GM23338 (cell line): ENCODE measurements around the gene CTBP2. TPM values are rescaled to one million over a fixed set of nuclear protein-coding genes. Genes with fewer than 3 reads are reported as not detected.

Source experiments
- ATAC-seq: fragments of 200-7000 bp; cut with Tn5 transposase; 3 replicates; pipeline ENCODE4 v1.9.1; 2020
- DNase-seq: peaks from one replicate; pipeline ENCODE4 v3.0.0-alpha.2; 2015; ENCODE audit warnings: low spot score
- H2AFZ ChIP-seq: fragments of 200-600 bp; sonication (generic); 2 replicates; pipeline ENCODE4 v1.8.0; 2016; ENCODE audit warnings: antibody characterized with exemption, mild to moderate bottlenecking, moderate library complexity
- H3F3A ChIP-seq: fragments of 200-600 bp; sonication (generic); replicated peaks from 2 replicates; pipeline ENCODE4 v1.8.0; 2017; ENCODE audit warnings: antibody characterized with exemption, mixed run types, low read depth
- H3K27ac ChIP-seq: fragments of 200-600 bp; sonication (generic); 2 replicates; pipeline ENCODE4 v1.6.1; 2016; ENCODE audit warnings: low read depth
- H3K27me3 ChIP-seq: fragments of 200-600 bp; sonication (generic); 2 replicates; pipeline ENCODE4 v1.8.0; 2016; ENCODE audit warnings: mild to moderate bottlenecking, mixed run types, moderate library complexity; ENCODE audit not compliant: insufficient read depth
- H3K36me3 ChIP-seq: fragments of 200-600 bp; sonication (generic); 2 replicates; pipeline ENCODE4 v1.8.0; 2016; ENCODE audit warnings: mild to moderate bottlenecking; ENCODE audit not compliant: insufficient read depth
- H3K4me1 ChIP-seq: fragments of 200-600 bp; sonication (generic); 2 replicates; pipeline ENCODE4 v1.8.0; 2016; ENCODE audit warnings: mild to moderate bottlenecking, moderate library complexity; ENCODE audit not compliant: insufficient read depth
- H3K4me2 ChIP-seq: fragments of 200-600 bp; sonication (generic); 2 replicates; pipeline ENCODE4 v1.7.1; 2017; ENCODE audit warnings: mixed run types
- H3K4me3 ChIP-seq: fragments of 200-600 bp; sonication (generic); 2 replicates; pipeline ENCODE4 v1.6.1; 2016; ENCODE audit warnings: mixed run types
- H3K79me2 ChIP-seq: fragments of 200-600 bp; sonication (generic); replicated peaks from 2 replicates; pipeline ENCODE4 v1.8.0; 2017; ENCODE audit warnings: mild to moderate bottlenecking; ENCODE audit not compliant: insufficient read depth
- H3K9me2 ChIP-seq: fragments of 200-600 bp; sonication (generic); 2 replicates; pipeline ENCODE4 v1.8.0; 2017; ENCODE audit not compliant: insufficient read depth
- H4K20me1 ChIP-seq: fragments of 200-600 bp; sonication (generic); replicated peaks from 2 replicates; pipeline ENCODE4 v1.8.0; 2017; ENCODE audit warnings: mild to moderate bottlenecking; ENCODE audit not compliant: insufficient read depth
- H3K27ac Mint-ChIP-seq: 2 replicates; pipeline ENCODE4 v1.8.0; 2020; ENCODE audit warnings: inconsistent platforms, mild to moderate bottlenecking, moderate library complexity, mixed read lengths
- H3K27me3 Mint-ChIP-seq: 3 replicates; pipeline ENCODE4 v1.8.0; 2022; ENCODE audit warnings: low read depth, mild to moderate bottlenecking, moderate library complexity, mixed read lengths, inconsistent platforms; ENCODE audit not compliant: insufficient read depth, poor library complexity
- H3K36me3 Mint-ChIP-seq: 3 replicates; pipeline ENCODE4 v1.8.0; 2021; ENCODE audit warnings: low read depth, mild to moderate bottlenecking, inconsistent platforms, moderate library complexity, mixed read lengths
- H3K4me1 Mint-ChIP-seq: 3 replicates; pipeline ENCODE4 v1.8.0; 2020; ENCODE audit warnings: mild to moderate bottlenecking, inconsistent platforms, mixed read lengths
- H3K4me3 Mint-ChIP-seq: 3 replicates; pipeline ENCODE4 v1.8.0; 2021; ENCODE audit warnings: moderate library complexity, mild to moderate bottlenecking, inconsistent platforms, mixed read lengths
- H3K9me3 Mint-ChIP-seq: 3 replicates; pipeline ENCODE4 v1.8.0; 2020; ENCODE audit warnings: moderate library complexity, mild to moderate bottlenecking, inconsistent platforms, mixed read lengths
- CREB1 ChIP-seq: fragments of 250-450 bp; sonication (Bioruptor Pico); IDR thresholded peaks from 2 replicates; pipeline ENCODE4 v1.5.0; 2020; ENCODE audit warnings: low read depth, mild to moderate bottlenecking, moderate library complexity
- ETS1 ChIP-seq: IDR thresholded peaks from 2 replicates; pipeline ENCODE4 v1.6.1; 2016; ENCODE audit warnings: antibody characterized with exemption
- EZH2 ChIP-seq: fragments of 200-600 bp; sonication (generic); IDR thresholded peaks from one replicate; pipeline ENCODE4 v1.8.0; 2017; ENCODE audit warnings: antibody characterized with exemption, mild to moderate bottlenecking, low read depth; ENCODE audit not compliant: unreplicated experiment
- EZH2phosphoT487 ChIP-seq: fragments of 200-600 bp; sonication (generic); IDR thresholded peaks from one replicate; pipeline ENCODE4 v1.8.1; 2018; ENCODE audit warnings: antibody characterized with exemption; ENCODE audit not compliant: unreplicated experiment
- JUNB ChIP-seq: IDR thresholded peaks from one replicate; pipeline ENCODE4 v1.6.1; 2016; ENCODE audit warnings: antibody characterized with exemption; ENCODE audit not compliant: unreplicated experiment
- REST ChIP-seq: IDR thresholded peaks from one replicate; pipeline ENCODE4 v1.6.1; 2018; ENCODE audit warnings: antibody characterized with exemption; ENCODE audit not compliant: unreplicated experiment
- STAT1 ChIP-seq: IDR thresholded peaks from one replicate; pipeline ENCODE4 v1.6.1; 2016; ENCODE audit warnings: antibody characterized with exemption; ENCODE audit not compliant: unreplicated experiment
- ZNF462 ChIP-seq: fragments of 250-450 bp; sonication (Bioruptor Pico); IDR thresholded peaks from 2 replicates; pipeline ENCODE4 v1.5.0; 2020; ENCODE audit warnings: mild to moderate bottlenecking, moderate library complexity
- polyA plus RNA-seq: library from polyadenylated mRNA; unstranded; fragments of >200 nt; fragmentation: Nextera tagmentation; extraction: Ambion mirVana; gene quantifications from 2 replicates; pipeline ENCODE4 v1.2.1, GENCODE V29; 2016
- total RNA-seq: library from RNA; depleted of rRNA; stranded (reverse); fragments of >200 nt; shearing (Covaris generic); gene quantifications from 2 replicates; pipeline ENCODE4 v1.2.3, GENCODE V29; 2014

Gene CTBP2
- total and polyA plus RNA-seq, 2 experiments from 2014 or later: 133 to 265 TPM

- TF ChIP-seq EZH2 (no peak), STAT1 (no peak), ETS1 (no peak), REST (no peak)
Observed at GRCh38 chr10:125192005-125192404, 31.6 kb upstream of the CTBP2 start (continued).

GRCh38 chr10:125190946-125191345 is 30.6 kb upstream of the CTBP2 start:
- Histone ChIP-seq H3K36me3 (no peaks in the 10 kb centered on the region), H3K27ac (no peak overlapping the region), H2AFZ (no peak overlapping the region), H3K9me2 (no peaks in the 10 kb centered on the region), H3K4me2 (no peak overlapping the region), H3K27me3 (no peaks in the 10 kb centered on the region), H3K4me3 (no peak overlapping the region), H3K4me1 (no peaks in the 10 kb centered on the region), H4K20me1 (no peaks in the 10 kb centered on the region), H3F3A (no peaks in the 10 kb centered on the region), H3K79me2 (no peaks in the 10 kb centered on the region)
- Mint-ChIP-seq H3K27ac (no peak overlapping the region), H3K4me1 (peaks cover 8% of the 10 kb centered on the region; the same call in 1 of the 3 replicates), H3K36me3 (no peaks in the 10 kb centered on the region), H3K4me3 (no peak overlapping the region), H3K27me3 (peaks cover 11% of the 10 kb centered on the region), H3K9me3 (no peaks in the 10 kb centered on the region; the same call in 1 of the 3 replicates)
- DNase-seq: no peak
- no peak for ATAC-seq
- no peak for TF ChIP-seq EZH2
- no peak for TF ChIP-seq EZH2phosphoT487
- TF ChIP-seq ZNF462: no peak
- TF ChIP-seq CREB1 (CRISPR knock-in tag): no peak
- no peak for TF ChIP-seq JUNB
- TF ChIP-seq REST: no peak
- TF ChIP-seq STAT1: no peak
- no peak for TF ChIP-seq ETS1
